IPS-18c (cell line): ENCODE measurements around the gene XPNPEP2.

ENCODE experiments used
- H3K4me3 ChIP-seq: 2 replicates; pipeline ENCODE4 v1.7.0; 2013; ENCODE audit warnings: low read depth, mild to moderate bottlenecking, low read length, moderate library complexity; ENCODE audit not compliant: insufficient read depth
- H3K9me3 ChIP-seq: one replicate; pipeline ENCODE4 v1.6.1; 2013; ENCODE audit warnings: mild to moderate bottlenecking, low read length, moderate library complexity; ENCODE audit not compliant: control insufficient read depth, insufficient read depth

Gene XPNPEP2

DNA sequence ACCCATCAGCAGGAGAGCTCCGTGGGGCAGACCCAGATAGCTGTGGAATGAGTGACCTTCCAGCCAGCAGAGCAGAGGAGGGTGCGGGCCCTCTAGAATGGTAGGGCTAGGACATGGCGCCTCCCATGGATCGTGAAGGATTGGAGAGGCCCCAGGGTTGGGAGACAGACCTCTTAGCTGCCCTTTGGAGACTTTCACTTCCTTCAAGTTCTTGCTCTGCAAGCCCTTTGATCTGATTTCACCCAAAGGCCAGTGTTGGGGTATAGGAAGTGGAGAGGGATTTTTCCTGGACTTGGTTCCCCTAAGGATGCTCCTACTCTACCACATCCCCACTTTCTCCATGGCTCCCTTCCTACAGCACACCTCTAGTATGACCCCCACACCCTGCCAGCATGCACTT, 43.9 kb downstream of the XPNPEP2 start:
- H3K9me3 ChIP-seq: peaks cover 7% of the 10 kb centered on the region
- H3K4me3 ChIP-seq: no peak overlapping the region

DNA sequence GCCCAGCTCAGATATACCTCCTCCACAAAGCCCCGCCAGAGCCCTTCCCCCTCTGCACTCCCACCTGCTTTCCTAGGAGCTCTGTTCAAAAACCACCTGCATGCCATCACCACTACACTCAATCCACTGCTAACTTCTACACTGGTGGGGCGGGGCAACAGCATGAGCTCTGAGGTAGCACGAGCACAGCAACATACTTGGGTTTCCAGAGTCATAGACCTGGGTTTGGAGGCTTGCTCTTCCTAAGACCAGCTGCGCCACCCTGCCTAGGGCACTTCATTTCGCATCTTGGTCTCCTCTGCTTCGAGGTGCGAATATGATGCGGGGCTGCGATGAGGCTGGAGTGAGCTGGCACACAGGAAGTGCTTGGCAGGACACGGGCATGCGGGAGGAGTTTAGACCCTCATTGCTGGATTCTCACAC, 44.5 kb downstream of the XPNPEP2 start:
- Histone ChIP-seq H3K4me3 (no peak overlapping the region), H3K9me3 (peaks cover 7% of the 10 kb centered on the region)

DNA sequence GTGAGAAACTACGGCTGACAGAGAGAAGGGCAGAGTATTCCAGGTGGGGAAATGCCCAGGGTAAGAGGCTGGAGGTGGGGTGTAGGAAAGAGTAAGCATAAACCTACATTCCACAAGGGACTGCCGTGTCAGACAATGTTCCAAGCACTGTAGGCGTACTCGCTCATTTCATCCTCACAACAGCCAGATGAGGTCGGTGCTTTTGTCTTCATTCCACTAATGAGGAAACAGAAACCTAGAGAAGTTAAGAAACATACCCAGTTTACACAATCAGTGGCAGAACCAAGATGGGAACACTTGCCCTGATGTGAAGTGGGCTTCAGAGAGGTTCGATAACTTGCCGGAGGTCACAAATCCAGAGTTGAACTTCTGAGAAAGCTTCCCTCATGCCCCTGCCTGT, 45.6 kb downstream of the XPNPEP2 start:
- Histone ChIP-seq H3K4me3 (no peak overlapping the region), H3K9me3 (peaks cover 10% of the 10 kb centered on the region)

DNA sequence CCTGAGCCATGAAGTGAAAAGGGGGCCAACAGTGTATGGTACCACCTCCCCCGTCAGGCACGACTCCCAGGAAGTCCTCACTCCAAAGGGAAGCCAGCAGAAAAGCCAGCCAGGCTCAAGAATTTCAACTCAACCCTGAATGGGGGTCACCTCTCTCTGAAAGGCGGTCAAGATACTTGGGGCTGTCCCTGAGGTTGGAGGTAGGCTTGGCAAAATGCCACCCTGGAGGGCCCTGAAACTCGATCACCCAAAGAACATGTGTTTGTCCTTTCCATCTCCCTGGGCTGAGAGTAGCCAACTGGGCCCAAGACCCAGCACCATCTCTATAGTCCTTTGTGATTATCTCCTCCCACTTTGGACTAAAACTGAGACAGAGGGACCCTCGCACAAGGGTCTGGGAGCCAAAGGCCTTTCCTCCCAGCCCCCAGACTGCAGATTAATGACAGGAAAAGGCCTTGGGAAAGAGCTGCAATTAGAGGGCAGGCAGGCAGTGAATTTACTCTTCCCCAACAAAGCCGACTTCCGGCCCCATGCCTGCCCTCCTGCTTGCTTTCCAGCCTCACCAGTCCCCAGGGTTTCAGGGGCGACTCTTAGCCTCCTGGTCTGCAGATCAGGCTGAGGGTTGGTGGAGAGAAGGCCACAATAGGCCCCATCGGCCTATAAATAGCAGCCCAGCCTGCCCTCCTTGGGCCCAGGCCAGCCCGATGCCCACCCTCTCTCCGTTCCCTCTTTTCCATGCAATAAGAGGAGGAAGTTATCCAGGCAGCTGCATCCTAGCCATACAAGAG, 46.6 kb downstream of the XPNPEP2 start:
- peaks cover 10% of the 10 kb centered on the region for H3K9me3 ChIP-seq
- H3K4me3 ChIP-seq: no peak overlapping the region

DNA sequence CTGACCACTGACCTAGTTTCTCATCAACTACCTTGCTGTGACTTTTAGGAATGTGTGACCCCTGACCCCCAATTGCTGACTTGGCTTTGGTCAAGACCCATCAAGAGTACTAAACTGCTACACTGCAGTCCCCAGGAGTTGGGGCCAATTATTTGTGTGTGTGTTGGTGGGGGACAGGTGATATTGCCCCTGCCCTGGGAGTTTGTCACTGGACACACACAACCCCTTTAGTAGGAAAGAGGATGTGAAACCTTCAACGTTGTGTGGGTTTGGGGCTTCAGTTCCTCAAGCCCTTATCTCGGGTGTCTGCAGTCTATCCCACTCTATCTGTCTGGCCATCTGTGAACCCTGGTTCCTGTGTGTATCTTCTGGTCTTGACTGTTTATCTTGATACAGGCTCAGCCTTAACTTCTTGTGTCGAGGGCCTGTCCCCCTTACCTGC, 47.5 kb downstream of the XPNPEP2 start:
- Histone ChIP-seq H3K4me3 (no peak overlapping the region), H3K9me3 (peaks cover 10% of the 10 kb centered on the region)

DNA sequence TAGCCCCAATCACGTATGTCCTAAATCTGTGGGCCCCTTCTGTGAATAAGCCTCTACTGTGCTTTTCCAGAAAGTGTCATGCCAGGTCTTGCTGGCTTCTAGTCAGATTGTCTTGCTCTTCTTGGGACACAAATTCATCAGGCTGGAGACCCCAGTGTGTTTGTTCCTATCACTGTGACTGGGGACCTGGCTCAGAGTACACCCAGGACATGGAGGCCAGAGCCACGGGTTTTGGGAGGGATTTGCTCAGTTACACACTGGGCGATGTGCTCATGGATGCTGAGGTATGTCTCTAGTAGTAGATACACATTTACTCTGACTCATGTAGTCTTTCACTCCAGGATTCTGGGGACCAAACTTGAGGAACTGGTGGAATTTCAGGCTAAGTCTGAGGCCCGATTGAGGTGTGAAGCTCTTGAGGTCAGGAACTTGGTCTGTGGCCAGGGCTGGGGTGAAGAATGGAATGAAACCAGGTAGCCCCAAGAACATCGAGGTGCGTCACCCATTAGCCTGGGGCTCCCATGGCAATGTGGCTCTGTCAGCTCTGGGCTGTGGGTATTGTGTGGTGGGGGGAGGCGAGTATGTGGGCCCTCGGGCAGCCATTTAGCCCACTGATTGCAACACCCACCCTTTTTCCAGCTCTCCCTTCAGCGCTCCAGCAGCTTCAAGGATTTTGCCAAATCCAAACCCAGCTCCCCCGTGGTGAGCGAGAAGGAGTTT, 48.7 kb downstream of the XPNPEP2 start:
- peaks cover 12% of the 10 kb centered on the region for H3K9me3 ChIP-seq
- H3K4me3 ChIP-seq: no peak overlapping the region

DNA sequence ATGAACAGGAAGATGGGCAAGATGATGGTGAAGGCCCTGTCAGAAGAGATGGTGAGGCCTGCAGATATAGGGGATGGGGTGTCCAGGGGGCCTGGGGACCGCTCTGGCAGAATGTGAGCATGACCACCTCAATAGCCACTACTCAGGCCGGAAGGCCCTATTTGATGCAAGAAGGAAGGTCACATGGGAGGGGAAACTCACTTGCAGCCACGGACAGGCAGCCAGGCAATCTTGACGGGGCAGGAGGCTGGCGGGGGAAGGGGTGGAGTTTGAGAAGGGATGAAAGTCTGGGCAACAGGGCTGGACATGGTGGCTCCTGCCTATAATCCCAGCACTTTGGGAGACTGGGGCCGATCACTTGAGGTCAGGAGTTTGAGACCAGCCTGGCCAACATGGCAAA, 49.7 kb downstream of the XPNPEP2 start:
- Histone ChIP-seq H3K4me3 (no peak overlapping the region), H3K9me3 (peaks cover 11% of the 10 kb centered on the region)

DNA sequence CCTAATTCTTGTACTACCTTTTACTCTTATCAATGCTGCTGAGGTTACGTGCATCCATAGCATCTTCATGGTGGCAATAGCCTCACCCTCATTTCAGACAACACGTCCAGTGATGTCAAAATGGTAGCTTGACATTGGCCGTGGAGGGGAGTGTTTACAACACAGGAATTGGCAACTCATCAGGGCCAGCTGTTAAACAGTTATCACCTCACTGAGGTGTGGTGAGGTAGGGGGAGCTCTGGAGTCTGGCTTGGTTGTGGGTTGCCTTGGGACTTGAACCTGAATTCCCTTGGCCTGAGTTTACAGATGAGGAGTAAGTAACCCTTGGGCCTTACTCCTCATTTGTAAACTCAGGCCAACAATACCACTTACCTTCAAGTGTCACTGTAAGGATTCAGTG, 51.4 kb downstream of the XPNPEP2 start:
- Histone ChIP-seq H3K4me3 (no peak overlapping the region), H3K9me3 (peaks cover 9% of the 10 kb centered on the region)

DNA sequence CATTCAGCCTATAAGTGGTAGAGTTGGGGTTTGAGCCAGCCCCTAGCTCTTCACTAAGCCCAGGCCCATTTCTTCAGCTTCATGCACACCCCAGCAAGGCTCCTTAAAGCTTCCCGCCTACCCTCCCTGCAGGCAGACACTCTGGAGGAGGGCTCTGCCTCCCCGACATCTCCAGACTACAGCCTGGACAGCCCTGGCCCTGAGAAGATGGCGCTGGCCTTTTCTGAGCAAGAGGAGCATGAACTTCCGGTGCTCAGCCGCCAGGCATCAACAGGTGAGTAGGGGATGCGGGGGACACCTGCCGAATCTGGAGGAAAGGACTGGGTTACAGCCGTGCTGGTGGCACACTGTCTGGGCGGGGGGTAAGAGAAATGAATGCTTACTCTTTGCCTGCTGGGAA, 52.0 kb downstream of the XPNPEP2 start:
- peaks cover 9% of the 10 kb centered on the region for H3K9me3 ChIP-seq
- H3K4me3 ChIP-seq: no peak overlapping the region

DNA sequence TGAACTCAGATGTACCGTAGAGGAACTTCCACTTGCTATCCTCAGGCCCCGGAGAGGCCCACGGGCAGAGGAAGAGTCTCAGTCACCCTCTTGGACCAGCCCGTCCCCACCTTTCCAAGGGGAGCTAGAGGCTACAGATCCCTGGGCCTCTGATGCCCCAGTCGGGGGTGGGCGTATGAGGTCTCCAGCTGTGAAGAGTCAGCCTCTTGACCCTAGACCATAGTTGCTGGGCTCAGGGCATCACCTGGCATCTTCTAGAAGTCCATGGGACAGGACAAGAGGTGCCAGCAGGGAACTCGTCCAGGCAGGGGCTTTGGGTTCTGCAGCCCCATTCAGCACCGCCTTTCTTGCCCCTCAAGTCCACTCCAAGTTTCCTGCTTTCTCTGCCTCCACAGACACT, 52.6 kb downstream of the XPNPEP2 start:
- H3K9me3 ChIP-seq: peaks cover 9% of the 10 kb centered on the region
- no peak overlapping the region for H3K4me3 ChIP-seq

DNA sequence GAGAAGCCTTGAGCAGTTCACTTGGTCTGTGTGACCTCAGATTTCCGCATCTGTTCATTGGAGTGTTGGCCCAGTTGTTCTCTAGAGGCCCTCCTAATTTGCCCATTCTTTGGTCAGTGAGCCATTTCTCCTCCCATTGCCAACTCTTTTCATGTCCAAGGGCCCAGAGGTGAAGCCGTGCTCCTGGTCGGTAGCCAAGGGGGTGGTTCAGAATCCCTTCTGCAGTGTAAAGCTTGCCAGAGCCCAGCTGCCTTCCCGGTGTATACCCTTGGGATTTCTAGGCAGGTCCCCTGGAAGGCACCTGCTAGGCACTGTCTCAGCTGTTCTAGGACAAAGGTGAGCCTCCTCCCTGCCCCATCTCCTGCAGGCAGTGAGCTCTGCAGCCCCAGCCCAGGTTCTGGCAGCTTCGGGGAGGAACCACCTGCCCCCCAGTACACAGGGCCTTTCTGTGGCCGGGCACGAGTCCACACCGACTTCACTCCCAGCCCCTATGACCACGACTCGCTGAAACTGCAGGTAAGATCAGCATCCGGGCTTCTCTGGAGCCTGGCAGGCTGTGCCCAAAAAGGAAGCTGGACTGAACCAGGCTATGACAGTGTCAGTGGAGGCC, 53.3 kb downstream of the XPNPEP2 start:
- H3K9me3 ChIP-seq: peaks cover 9% of the 10 kb centered on the region
- no peak overlapping the region for H3K4me3 ChIP-seq

DNA sequence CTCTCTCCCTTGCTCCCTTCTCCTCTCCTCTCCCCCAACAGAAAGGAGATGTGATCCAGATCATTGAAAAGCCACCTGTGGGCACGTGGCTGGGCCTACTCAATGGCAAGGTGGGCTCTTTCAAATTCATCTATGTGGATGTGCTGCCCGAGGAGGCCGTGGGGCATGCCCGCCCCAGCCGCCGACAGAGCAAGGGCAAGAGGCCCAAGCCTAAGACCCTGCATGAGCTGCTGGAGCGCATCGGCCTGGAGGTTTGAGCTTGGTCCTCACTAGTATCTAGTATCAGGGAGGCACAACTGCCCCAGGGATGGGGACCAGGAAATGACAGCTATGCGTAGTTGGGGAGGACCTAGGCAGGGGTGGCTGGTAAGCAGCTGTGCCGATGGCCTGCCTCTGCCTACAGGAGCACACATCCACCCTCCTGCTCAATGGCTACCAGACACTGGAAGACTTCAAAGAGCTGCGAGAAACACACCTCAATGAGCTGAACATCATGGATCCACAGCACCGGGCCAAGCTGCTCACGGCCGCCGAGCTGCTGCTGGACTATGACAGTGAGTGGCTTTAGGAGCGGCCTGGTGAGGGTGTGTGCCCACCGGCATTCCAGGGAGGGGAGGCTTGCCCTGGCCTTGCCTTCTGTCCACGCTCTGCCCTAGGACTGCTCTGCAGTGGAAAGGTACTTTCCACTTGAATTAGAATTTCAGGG, 54.0 kb downstream of the XPNPEP2 start:
- no peak overlapping the region; the same call in 1 of the 2 replicates for H3K4me3 ChIP-seq
- H3K9me3 ChIP-seq: peaks cover 12% of the 10 kb centered on the region

DNA sequence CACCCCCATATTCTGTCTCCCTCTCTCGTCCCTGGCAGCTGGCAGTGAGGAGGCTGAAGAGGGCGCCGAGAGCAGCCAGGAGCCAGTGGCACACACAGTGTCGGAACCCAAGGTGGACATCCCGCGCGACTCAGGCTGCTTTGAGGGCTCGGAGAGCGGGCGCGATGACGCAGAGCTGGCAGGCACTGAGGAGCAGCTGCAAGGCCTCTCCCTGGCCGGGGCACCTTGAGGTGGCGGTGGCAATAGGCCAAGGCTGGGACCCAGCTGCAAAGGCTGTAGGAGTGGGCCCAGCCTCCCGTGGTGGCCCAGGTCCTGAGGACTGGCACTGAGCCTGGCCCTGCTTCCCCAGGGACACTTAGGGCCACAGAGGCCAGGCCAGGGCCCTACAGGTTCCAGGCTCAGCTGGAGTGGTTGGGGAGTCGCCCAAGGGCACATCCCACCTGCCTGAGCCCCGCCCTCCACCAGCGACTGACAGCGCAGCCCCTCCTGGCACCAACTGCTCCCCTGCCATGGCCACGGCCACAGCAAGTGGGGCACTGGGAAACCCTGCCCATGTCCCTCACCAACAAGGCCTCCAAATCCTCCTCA, 54.9 kb downstream of the XPNPEP2 start:
- peaks cover 12% of the 10 kb centered on the region for H3K9me3 ChIP-seq
- no peak overlapping the region for H3K4me3 ChIP-seq

DNA sequence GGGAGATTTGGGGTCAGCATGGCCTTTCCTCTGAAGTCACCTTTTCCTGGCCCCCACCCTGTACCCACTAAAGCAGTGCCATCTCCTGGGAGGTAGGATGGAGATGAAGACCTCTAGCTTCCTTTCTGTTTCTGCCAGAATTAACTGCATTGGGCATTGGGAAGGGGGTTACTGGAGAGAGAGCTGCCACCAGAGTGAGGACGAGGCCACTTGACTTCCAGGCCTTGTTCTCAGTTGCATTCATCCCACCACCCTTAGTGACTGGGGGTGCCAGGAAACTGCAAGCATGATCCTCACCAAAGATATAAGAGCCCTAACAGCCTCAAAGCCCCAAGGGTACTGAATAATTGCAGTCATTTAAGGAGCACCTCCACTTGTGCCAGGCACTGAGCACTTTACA, 56.8 kb downstream of the XPNPEP2 start:
- Histone ChIP-seq H3K4me3 (no peak overlapping the region), H3K9me3 (peaks cover 12% of the 10 kb centered on the region)

DNA sequence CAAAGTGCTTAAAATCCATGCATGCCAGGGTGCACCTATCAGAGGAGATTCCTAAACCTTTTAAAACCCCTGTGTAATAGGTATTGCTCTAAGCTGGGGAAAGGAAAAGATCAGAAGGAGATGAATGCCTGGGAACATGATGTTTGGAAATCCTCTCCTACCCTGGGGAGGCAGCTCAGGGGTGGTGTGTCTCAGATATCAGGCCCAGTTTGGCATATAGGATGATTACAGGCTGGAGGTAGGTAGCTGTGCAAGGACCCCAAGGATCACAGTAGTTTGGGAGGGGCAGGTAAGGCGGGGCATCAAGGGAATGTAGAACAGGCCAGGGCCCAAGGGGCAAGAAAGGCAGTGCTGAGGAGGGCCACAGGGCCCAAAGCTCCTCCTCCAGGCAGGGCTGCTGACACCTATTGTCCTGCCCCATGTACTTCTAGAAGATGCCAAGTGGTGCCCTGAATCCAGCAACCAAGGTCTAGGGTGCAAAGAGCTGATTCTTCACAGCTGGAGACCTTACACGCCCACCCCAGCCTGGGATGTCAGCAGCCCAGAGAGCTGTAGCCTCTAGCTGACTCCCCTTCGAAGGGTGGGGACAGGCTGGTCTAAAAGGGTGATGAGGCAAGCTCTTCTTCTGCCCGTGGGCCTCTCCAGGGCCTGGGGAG, 58.6 kb downstream of the XPNPEP2 start:
- Histone ChIP-seq H3K4me3 (no peak overlapping the region), H3K9me3 (peaks cover 10% of the 10 kb centered on the region)

DNA sequence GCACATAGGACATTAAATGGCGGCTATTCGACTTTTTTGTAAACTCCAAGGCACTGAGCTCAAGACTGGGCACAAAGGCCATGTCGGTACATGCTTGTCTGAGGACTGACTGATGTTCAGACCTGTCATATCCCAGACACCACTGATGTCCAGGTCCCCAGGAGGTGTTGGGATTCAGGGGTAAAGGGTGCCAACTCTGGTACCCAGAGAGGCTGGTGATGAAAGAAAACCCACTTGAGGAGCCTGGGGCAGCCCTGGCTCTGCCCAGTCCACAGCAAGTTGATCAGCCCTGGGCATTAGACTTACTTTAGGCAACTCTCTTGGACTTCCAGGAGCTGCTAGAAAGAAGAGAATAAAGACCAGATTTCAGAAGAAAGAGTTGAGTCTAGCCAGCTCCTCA, 59.7 kb downstream of the XPNPEP2 start:
- Histone ChIP-seq H3K4me3 (no peak overlapping the region), H3K9me3 (peaks cover 7% of the 10 kb centered on the region)

DNA sequence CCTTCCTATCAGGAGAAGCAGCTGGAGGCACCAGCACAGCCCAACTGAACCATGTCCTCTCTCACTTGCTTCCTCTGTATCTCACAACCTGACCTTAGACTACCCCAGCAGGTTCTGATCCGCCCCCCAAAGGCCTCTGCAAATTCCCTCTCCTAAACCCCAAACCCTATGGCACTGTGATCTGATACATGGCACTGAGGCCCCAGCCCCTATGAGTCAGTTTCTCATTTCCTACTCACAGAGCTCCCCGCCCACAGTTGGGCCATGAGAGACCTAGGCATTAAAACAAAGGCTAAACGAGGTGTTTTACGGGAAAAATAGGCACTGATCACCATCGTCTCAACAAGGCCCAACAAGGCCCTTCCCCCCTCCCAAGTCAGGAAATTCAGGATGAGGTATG, 60.1 kb downstream of the XPNPEP2 start:
- no peak overlapping the region for H3K4me3 ChIP-seq
- peaks cover 7% of the 10 kb centered on the region for H3K9me3 ChIP-seq
